Panc1 (cell line): ENCODE results near the gene MAPK11. TPM values are rescaled to one million over a fixed set of nuclear protein-coding genes. Genes with fewer than 3 reads are reported as not detected.
A peak's percentile ranks its signal among the peaks of the same experiment; 100 is the strongest.

Source experiments
- ATAC-seq: fragments of 200-7000 bp; cut with Tn5 transposase; 2 replicates; pipeline ENCODE4 v1.9.1; 2020; ENCODE audit warnings: mild to moderate bottlenecking, moderate library complexity
- BruUV-seq: library from RNA; stranded (reverse); fragments of 400-500 nt; replicated peaks from 2 replicates; lab custom pipeline; 2021; lab: Mats Ljungman, UMichigan
- CTCF ChIA-PET: fragments of 300-600 bp; sonication (Branson Sonifier 250); formaldehyde crosslinking; loops from one replicate; lab custom pipeline; 2022; ENCODE audit warnings: antibody characterized with exemption; lab: Charles Lee
- POLR2A ChIA-PET: fragments of 300-600 bp; sonication (Branson Sonifier 250); formaldehyde crosslinking; loops from one replicate; lab custom pipeline; 2022; ENCODE audit warnings: antibody characterized with exemption; lab: Charles Lee
- DNase-seq: peaks from one replicate; pipeline ENCODE4 v3.0.0-alpha.2; 2010; ENCODE audit warnings: low read depth, low spot score
- H3K27ac ChIP-seq: 2 replicates; pipeline ENCODE4 v1.5.1; 2011; ENCODE audit warnings: mild to moderate bottlenecking, low read length, inconsistent platforms
- H3K27me3 ChIP-seq: fragments of 200-500 bp; sonication (Bioruptor generic); 2 replicates; pipeline ENCODE4 v1.6.0; 2014; ENCODE audit warnings: low read length, inconsistent platforms; ENCODE audit not compliant: control insufficient read depth, insufficient read depth
- H3K36me3 ChIP-seq: fragments of 200-500 bp; sonication (Bioruptor generic); 2 replicates; pipeline ENCODE4 v1.5.1; 2014; ENCODE audit warnings: inconsistent platforms, mild to moderate bottlenecking, low read length, moderate library complexity; ENCODE audit not compliant: control insufficient read depth, insufficient read depth
- H3K4me1 ChIP-seq: 2 replicates; pipeline ENCODE4 v1.5.1; 2011; ENCODE audit warnings: inconsistent platforms, mild to moderate bottlenecking, low read length, moderate library complexity; ENCODE audit not compliant: control insufficient read depth, insufficient read depth
- H3K4me3 ChIP-seq, 2 experiments: 2 replicates each; pipeline ENCODE4 v1.5.1; 2011 to 2012; ENCODE audit warnings: low read depth in 2 of 2, low read length in 2 of 2, mild to moderate bottlenecking in 2 of 2, inconsistent platforms in 1 of 2, moderate library complexity in 1 of 2
- H3K9me3 ChIP-seq: fragments of 200-500 bp; sonication (Bioruptor generic); 2 replicates; pipeline ENCODE4 v1.5.1; 2014; ENCODE audit warnings: low read depth, mild to moderate bottlenecking, inconsistent platforms, low read length, moderate library complexity; ENCODE audit not compliant: control insufficient read depth, insufficient read depth
- CTCF ChIP-seq: fragments of 450-650 bp; IDR thresholded peaks from 2 replicates; pipeline ENCODE4 v1.5.1; 2017; ENCODE audit warnings: mild to moderate bottlenecking
- POLR2AphosphoS5 ChIP-seq: IDR thresholded peaks from 2 replicates; pipeline ENCODE4 v1.6.1; 2012; ENCODE audit warnings: mild to moderate bottlenecking, low read depth, low read length, moderate library complexity
- REST ChIP-seq, 2 experiments: IDR thresholded peaks; 2 replicates each; pipeline ENCODE4 v1.6.1; 2011 to 2012; ENCODE audit warnings: low read depth in 2 of 2, control low read depth in 1 of 2, low read length in 1 of 2, mild to moderate bottlenecking in 1 of 2, moderate library complexity in 1 of 2; ENCODE audit not compliant: insufficient read depth in 1 of 2
- SIN3A ChIP-seq: IDR thresholded peaks from 2 replicates; pipeline ENCODE4 v1.6.1; 2012; ENCODE audit warnings: low read depth, mild to moderate bottlenecking, low read length, moderate library complexity, borderline replicate concordance; ENCODE audit not compliant: insufficient read depth
- TCF7L2 ChIP-seq: IDR thresholded peaks from 2 replicates; pipeline ENCODE4 v1.6.1; 2011; ENCODE audit warnings: mild to moderate bottlenecking, low read depth, low read length, inconsistent platforms
- in situ Hi-C: cut with HindIII; loops from 2 replicates; pipeline ENCODE4 v1.10.0; 2016; ENCODE audit warnings: low sequenced_read_pairs, low pct_unique_long_range_greater_than_20kb
- intact Hi-C: fragments of 100-400 bp; cut with micrococcal nuclease; formaldehyde crosslinking; loops from one replicate; pipeline ENCODE4 v1.10.0; 2022; ENCODE audit not compliant: unreplicated experiment
- total RNA-seq: library from RNA; stranded (reverse); gene quantifications from one replicate; pipeline ENCODE4 v1.2.1, GENCODE V29; 2021; ENCODE audit not compliant: unreplicated experiment

Gene MAPK11
- total RNA-seq, 1 experiment from 2014 or later, result 77.7 TPM

DNA sequence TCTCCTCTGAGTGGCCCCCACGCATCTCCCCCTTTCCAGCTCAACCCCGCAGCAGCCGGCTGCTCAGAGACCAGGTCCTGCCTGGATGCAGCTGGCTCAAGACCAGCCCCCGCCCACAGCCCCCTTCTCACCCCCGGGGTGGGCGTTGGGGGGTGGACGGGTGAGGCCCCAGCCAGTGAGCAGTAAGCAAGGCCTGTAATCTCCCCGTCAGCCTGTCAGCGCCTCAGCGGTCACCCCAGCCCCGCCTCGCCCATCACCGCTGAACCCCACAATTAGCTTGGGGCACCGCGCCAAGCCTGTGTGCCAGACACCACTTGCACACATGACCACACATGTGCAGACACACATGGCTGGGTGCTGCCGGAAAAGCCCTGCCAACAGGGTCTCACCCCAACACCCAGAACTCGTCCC lies 31.4 kb upstream of the MAPK11 start:
- intact Hi-C loops, result no loop called here
- DNase-seq (no peak), ATAC-seq (no peak)
- in situ Hi-C loops, result no loop called here
- Histone ChIP-seq H3K4me1 (peaks cover 73% of the 10 kb centered on the region), H3K4me3 (no peak overlapping the region), H3K27ac (peak overlapping the region; percentile 83), H3K36me3 (no peaks in the 10 kb centered on the region; the same call in 1 of the 2 replicates), H3K27me3 (no peaks in the 10 kb centered on the region), H3K9me3 (no peaks in the 10 kb centered on the region)
- TF ChIP-seq TCF7L2 (no peak), POLR2AphosphoS5 (no peak), CTCF (no peak), SIN3A (no peak)
- ChIA-PET POLR2A (interaction anchor here (0.5 kb wide), 1 partner anchor 124 kb away, joined by 3 read pairs; no protein-coding TSS in a partner anchor), CTCF (no interaction called here)
- BruUV-seq, result no TSS peak

DNA sequence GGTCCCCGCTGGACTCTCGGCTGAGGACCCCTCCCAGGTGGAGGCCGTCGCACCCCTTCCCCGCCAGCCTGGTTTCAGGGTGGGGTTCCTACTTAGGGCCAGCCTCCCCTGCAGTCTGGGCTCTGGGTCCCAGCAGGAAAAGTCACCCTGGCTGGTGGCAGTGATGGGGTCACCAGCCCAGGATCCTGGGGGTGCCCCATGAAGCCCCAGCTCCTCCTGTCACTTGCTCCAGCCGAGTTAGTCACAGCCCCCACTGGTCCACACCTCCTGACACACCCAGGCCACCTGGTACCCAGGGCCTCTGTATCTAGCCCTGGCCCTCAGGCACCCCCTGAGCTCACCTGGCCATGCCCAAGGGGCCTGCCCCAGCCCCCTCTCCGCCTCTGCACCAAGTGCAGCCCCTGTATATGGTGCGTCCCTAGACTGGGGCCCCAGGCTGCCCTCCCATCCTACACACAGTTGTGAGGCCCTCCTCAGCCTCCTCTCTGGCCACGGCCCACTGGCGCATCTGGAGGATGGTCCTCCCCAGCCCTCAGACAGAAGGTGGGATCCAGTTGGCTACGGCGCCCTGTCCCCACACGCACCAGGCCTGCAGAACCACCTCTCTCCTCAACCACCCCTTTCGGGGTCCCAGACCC lies 30.6 kb upstream of the MAPK11 start:
- ChIA-PET POLR2A (no interaction called here), CTCF (interaction anchor here (0.6 to 1.0 kb wide), 2 partner anchors 21 to 30 kb away, joined by 3 to 5 read pairs; no protein-coding TSS in a partner anchor)
- Histone ChIP-seq H3K27ac (peak overlapping the region; percentile 78), H3K27me3 (no peaks in the 10 kb centered on the region), H3K9me3 (no peaks in the 10 kb centered on the region), H3K36me3 (no peaks in the 10 kb centered on the region), H3K4me3 (no peak overlapping the region; a peak in 1 of 4 replicates), H3K4me1 (peaks cover 77% of the 10 kb centered on the region)
- ATAC-seq (no peak), DNase-seq (no peak)
- intact Hi-C loops (no loop called here), in situ Hi-C loops (no loop called here)
- BruUV-seq, result no TSS peak
- no peak for TF ChIP-seq POLR2AphosphoS5

DNA sequence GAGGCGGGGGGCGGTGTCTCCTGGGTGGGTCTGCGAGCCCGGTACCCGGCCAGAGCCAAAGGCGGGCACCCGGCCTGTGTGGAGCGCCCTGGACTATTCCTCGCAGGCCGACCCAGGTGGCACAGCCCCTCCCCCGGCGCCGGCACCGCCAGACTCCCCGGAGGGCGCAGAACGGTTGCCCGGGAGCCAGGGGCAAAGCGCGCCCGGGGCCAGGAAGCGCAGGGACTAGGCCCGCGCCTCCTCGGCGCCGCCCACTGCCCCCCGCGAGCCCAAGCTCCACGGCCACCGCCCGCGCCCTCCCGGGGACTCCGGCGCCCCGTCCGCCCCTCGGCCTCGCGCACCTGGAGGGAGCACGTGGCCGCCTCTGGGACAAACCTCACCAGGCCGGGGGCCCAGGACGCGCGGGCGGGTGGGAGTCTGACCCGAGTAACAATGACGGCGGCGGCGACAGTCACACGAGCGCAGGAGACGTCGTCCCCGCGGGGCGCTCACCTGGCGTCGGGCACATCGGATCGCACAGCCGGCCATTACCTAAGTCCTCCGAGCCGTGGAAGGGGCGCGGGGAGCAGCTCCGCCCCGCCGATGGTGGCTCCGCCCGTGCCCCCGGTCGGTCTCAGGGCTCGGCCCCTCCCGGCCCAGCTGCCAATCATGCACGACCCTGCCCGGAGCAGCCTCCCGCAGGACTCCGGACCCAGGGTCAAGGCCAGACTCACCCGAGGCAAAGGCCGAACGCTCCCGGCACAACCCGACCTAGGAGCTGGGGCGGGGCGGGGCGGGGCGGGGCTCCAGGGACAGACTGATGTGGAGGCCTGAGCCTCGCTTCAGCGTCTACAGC lies 29.8 kb upstream of the MAPK11 start:
- peak; percentile 62 for ATAC-seq
- no peaks in the 10 kb centered on the region for H3K36me3 ChIP-seq
- peaks cover 76% of the 10 kb centered on the region for H3K4me1 ChIP-seq
- H3K27ac ChIP-seq, result peak overlapping the region; percentile 78
- POLR2A ChIA-PET, result no interaction called here
- peak overlapping the region; percentile 30 to 31 for H3K4me3 ChIP-seq
- intact Hi-C loops (no loop called here), in situ Hi-C loops (no loop called here)
- CTCF ChIA-PET, result interaction anchor here (0.6 to 1.0 kb wide), 2 partner anchors 21 to 31 kb away, joined by 3 to 5 read pairs; no protein-coding TSS in a partner anchor
- DNase-seq, result no peak
- TF ChIP-seq TCF7L2, result no peak
- no peak; the same call in 1 of the 2 replicates for TF ChIP-seq SIN3A
- TF ChIP-seq REST (IDR thresholded peaks at IDR 0.05; ENCODE audit: insufficient read depth in 1 of 2, low read depth in 2 of 2, low read length in 1 of 2), result no peak
- no peak for TF ChIP-seq POLR2AphosphoS5
- TF ChIP-seq CTCF, result no peak
- no peaks in the 10 kb centered on the region for H3K27me3 ChIP-seq
- no peaks in the 10 kb centered on the region for H3K9me3 ChIP-seq
- no TSS peak for BruUV-seq
